Mucosa of descending colon (tissue), 3 donors: ENCODE results near the gene KAZN. TPM values are rescaled to one million over a fixed set of nuclear protein-coding genes. Genes with fewer than 3 reads are reported as not detected.

Source experiments
- ATAC-seq: fragments of 200-7000 bp; cut with Tn5 transposase; one replicate; pipeline ENCODE4 v1.9.1; 2020; ENCODE audit warnings: mild to moderate bottlenecking, moderate library complexity
- DNase-seq, 3 donors: peaks; one replicate each; pipeline ENCODE4 v3.0.0-alpha.2; 2020
- H3K36me3 ChIP-seq: fragments of 200-600 bp; one replicate; pipeline ENCODE4 v1.8.0; 2021; ENCODE audit warnings: low read depth, mild to moderate bottlenecking
- H3K4me1 ChIP-seq: fragments of 200-600 bp; one replicate; pipeline ENCODE4 v1.8.0; 2021; ENCODE audit warnings: low read depth, mild to moderate bottlenecking
- H3K4me3 ChIP-seq: fragments of 200-600 bp; one replicate; pipeline ENCODE4 v1.8.0; 2021; ENCODE audit warnings: mild to moderate bottlenecking
- H3K9me3 ChIP-seq: fragments of 200-600 bp; one replicate; pipeline ENCODE4 v1.8.0; 2021; ENCODE audit warnings: mild to moderate bottlenecking
- CTCF ChIP-seq: fragments of 200-600 bp; IDR thresholded peaks from one replicate; pipeline ENCODE4 v1.8.0; 2022; ENCODE audit warnings: antibody characterized with exemption, mild to moderate bottlenecking
- intact Hi-C, 2 donors: fragments of 100-400 bp; cut with DNase I in 1 of 2; cut with micrococcal nuclease in 1 of 2; formaldehyde crosslinking; loops; one replicate each; pipeline versions ENCODE4 v1.11.0 to v1.11.1; 2022; cut with DNase I, micrococcal nuclease
- total RNA-seq, 3 donors: library from RNA; stranded (reverse); fragmentation: NEBNext Ultra II Directional in 2 of 3; extraction: Animal tissue kit (Norgen Biotek cat#: 25700) in 2 of 3; gene quantifications; one replicate each; pipeline versions ENCODE4 v1.2.1 to v1.2.4, GENCODE V29; 2021 to 2023
- donor health status: DM: no; HTN: no; CAD: no; lungs with moderate emphysema.
- donor health status: DM: no; HTN: no; CAD: no.
- donor health status: DM: no; HTN: yes; CAD: no.

Gene KAZN
- total RNA-seq, 3 donors from 2014 or later: 9.7 to 21.9 (median 15.8) TPM

GRCh38 chr1:14812189-14812588 is 213.7 kb downstream of the KAZN start:
- ATAC-seq (no peak), DNase-seq (no peak)
- intact Hi-C loops: no loop called here
- Histone ChIP-seq H3K36me3 (no peaks in the 10 kb centered on the region), H3K4me3 (no peak overlapping the region), H3K4me1 (no peaks in the 10 kb centered on the region), H3K9me3 (peaks cover 4% of the 10 kb centered on the region)
- no peak for TF ChIP-seq CTCF

DNA sequence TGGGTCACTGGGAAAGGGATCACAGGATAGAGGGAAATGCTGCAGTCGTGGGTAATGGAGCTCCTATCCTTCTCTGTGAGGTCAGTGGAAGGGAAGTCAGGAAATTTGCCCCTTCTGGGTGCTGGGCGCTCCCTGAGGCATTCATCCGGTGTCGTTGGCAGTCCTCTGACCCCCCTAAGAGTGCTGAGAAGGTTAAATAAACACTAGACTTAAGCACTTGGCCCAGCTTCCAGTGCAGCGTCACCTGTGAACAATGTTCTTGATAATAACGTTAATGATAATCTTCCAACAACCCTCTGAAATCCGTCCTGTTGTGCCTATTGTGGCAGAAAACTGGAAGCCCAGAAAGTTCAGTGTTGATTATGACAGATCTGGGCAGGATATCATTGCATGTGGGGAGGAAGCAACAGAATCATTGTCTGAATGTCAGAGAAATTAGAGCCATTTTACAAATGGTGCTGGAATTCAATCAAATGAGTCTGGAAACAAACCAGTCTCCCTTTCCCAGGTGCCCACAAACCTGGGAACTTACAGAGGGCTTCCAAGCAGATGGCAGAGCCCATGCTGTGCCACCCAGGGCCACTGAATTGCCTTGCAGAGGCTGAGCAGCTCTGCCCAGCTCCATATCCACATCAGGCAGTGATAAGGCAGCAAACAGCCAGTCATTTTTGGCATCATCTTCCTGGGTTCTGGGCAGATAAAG is 216.8 kb downstream of the KAZN start:
- H3K9me3 ChIP-seq: no peaks in the 10 kb centered on the region
- no peak for TF ChIP-seq CTCF
- H3K4me3 ChIP-seq: no peak overlapping the region
- ATAC-seq: no peak
- H3K4me1 ChIP-seq: no peaks in the 10 kb centered on the region
- DNase-seq: no peak
- intact Hi-C loops: no loop called here
- no peaks in the 10 kb centered on the region for H3K36me3 ChIP-seq

DNA sequence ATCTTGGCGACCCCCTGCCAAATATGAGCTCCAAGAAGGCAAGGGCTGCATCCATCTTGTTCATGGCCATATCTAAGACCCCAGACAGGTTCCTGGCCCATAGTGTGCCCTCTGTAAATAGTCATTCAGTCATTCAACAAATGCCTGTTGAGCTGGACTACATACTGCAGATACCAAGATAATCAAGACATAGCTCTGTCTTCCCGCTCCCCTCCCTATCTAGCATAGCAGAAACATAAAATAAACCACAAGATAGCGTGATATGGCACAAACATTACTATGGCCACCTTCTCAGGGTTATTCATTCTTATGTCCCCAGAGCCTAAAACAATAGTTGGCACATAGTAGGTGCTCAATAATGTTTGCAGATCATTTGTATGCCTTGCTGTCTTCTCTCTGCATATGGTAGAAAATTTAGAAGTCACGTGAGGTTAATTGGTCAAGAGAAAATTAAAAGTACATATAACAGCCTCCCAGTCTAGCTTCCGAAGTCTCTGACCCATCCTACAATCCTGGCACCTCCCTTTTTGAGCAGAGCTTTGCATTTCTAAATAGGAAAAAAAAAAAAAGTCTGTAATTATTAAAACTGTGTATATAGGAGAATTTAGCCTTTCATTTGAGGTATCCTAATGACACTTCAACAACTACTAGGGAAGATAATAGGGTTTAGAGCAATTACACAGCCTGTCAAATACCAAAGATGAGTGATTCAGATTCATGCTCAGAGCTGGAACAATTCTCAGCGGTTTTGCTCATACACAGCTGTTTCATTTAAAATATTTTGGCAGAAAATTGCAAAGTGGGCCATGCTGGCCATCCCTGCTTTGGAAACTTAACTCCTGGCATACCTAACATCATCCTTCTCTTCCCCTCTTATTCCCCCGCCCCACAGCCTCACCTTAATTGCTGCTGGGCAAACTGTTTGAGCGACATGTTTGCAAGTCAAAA is 219.0 kb downstream of the KAZN start:
- no peak for TF ChIP-seq CTCF
- H3K9me3 ChIP-seq: no peaks in the 10 kb centered on the region
- H3K4me3 ChIP-seq: no peak overlapping the region
- no peaks in the 10 kb centered on the region for H3K36me3 ChIP-seq
- no peak for DNase-seq
- no peaks in the 10 kb centered on the region for H3K4me1 ChIP-seq
- no peak for ATAC-seq
- intact Hi-C loops: no loop called here

DNA sequence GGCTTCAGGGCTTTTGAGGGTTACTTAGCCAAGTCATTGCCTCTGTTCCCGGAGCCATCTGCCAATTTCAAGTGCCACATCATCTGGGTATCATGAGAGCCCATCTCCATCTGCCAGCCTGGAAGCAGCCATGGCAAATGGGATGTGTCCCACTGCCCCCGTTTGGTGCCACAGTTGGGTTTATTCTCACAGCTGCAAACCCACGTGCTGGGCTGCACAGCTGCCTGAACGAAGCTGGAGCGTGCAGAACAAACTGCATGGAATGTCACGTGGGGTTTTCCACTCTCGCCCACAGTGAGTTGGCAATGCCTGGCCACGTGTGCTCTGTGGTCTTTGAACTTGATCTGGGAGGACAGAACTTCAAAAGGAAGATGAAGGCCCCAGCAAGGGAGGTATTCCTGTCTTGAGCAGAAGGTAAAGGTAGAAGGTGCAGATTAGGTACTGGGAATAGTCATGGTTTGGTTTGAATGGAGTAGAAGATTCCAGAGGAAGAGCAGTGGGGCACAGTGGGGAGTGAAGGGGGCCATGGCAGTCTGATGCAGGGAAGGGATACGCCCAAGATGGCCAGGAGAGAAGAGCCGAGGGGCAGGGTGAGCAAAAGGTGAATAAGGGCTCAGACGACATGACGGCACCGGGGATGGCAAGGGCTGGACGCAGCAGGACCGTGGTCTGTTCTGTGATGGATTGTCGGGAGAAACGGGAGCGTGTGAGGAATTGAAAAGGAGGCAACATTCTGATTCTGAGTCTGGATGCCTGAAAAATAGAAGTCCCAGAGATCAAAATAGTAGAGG is 222.0 kb downstream of the KAZN start:
- Histone ChIP-seq H3K4me3 (no peak overlapping the region), H3K4me1 (no peaks in the 10 kb centered on the region), H3K36me3 (no peaks in the 10 kb centered on the region), H3K9me3 (no peaks in the 10 kb centered on the region)
- intact Hi-C loops: no loop called here
- DNase-seq: no peak
- no peak for TF ChIP-seq CTCF
- ATAC-seq: no peak

DNA sequence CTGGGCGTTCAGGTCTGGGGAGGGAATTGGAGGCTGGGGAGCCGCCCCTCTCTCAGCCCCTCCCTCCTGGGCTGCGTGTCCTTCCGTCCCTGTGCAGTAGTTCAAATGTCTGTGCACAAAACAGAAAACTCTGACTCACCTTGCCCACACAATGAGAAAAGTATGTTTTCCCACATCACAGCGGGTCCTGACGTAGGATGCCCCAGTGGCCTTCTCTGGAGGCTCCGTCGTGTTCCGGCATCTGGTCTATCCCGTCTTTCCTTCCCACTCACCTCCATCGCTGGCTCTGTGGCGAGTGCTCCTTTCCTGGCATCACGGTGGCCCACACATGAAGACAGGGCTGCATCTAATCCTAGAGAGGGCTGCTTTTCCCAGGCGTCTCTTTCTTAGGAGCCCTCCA is 224.0 kb downstream of the KAZN start:
- no peak for ATAC-seq
- Histone ChIP-seq H3K36me3 (no peaks in the 10 kb centered on the region), H3K4me1 (no peaks in the 10 kb centered on the region), H3K9me3 (no peaks in the 10 kb centered on the region), H3K4me3 (no peak overlapping the region)
- intact Hi-C loops: no loop called here
- no peak for TF ChIP-seq CTCF
- DNase-seq: no peak
